MV-4-11 (cell line): ENCODE data around the gene RAB27B.
"Not testable (repeated sequence)": the region's sequence is repeated elsewhere in the genome, so short reads cannot be mapped to it uniquely, and the experiment has no call there.

Source experiments
- DNase-seq: peaks from one replicate; lab custom pipeline; 2025; lab: John Stamatoyannopoulos, UW

The RAB27B gene

GRCh38 chr18:54815086-54815485 lies 13.2 kb upstream of the RAB27B start:
- DNase-seq, result no peak

- DNase-seq, result peak; percentile 68
Measured at GRCh38 chr18:54820785-54821275, 7.4 kb upstream of the RAB27B start.

- peak; percentile 69 for DNase-seq
Measured at GRCh38 chr18:54822872-54823845, 5.1 kb upstream of the RAB27B start.

- DNase-seq, result peak; percentile 76
Measured at GRCh38 chr18:54824761-54825160, 3.5 kb upstream of the RAB27B start.

GRCh38 chr18:54825601-54826344 lies 2.5 kb upstream of the RAB27B start:
- DNase-seq, result no peak

GRCh38 chr18:54828986-54829385 lies 709 bp downstream of the RAB27B start:
- no peak for DNase-seq

GRCh38 chr18:54829856-54830255 lies 1.6 kb downstream of the RAB27B start:
- no peak for DNase-seq

GRCh38 chr18:54830260-54830659 lies 2.0 kb downstream of the RAB27B start:
- DNase-seq, result no peak

- DNase-seq, result no peak
Measured at GRCh38 chr18:54830866-54831265, 2.6 kb downstream of the RAB27B start.

GRCh38 chr18:54835944-54836343 lies 7.7 kb downstream of the RAB27B start:
- DNase-seq, result no peak

GRCh38 chr18:54843314-54843713 lies 15.0 kb downstream of the RAB27B start:
- no peak for DNase-seq

GRCh38 chr18:54845787-54846186 lies 17.5 kb downstream of the RAB27B start:
- DNase-seq, result no peak

GRCh38 chr18:54848121-54848520 lies 19.8 kb downstream of the RAB27B start:
- DNase-seq, result no peak

- DNase-seq, result no peak
Measured at GRCh38 chr18:54849683-54850082, 21.4 kb downstream of the RAB27B start.

GRCh38 chr18:54850598-54850997 lies 22.3 kb downstream of the RAB27B start:
- DNase-seq, result no peak

- DNase-seq, result peak; percentile 86
Measured at GRCh38 chr18:54852780-54853675, 24.8 kb downstream of the RAB27B start.

GRCh38 chr18:54855050-54855449 lies 26.8 kb downstream of the RAB27B start:
- not testable (repeated sequence) for DNase-seq

GRCh38 chr18:54856105-54856646 lies 27.9 kb downstream of the RAB27B start:
- peak; percentile 20 for DNase-seq

GRCh38 chr18:54857499-54857898 lies 29.2 kb downstream of the RAB27B start:
- DNase-seq, result no peak

GRCh38 chr18:54859667-54860421 lies 31.6 kb downstream of the RAB27B start:
- no peak for DNase-seq

GRCh38 chr18:54860941-54861340 lies 32.7 kb downstream of the RAB27B start:
- no peak for DNase-seq
